ENCODE results near the gene PBX4.

DNA sequence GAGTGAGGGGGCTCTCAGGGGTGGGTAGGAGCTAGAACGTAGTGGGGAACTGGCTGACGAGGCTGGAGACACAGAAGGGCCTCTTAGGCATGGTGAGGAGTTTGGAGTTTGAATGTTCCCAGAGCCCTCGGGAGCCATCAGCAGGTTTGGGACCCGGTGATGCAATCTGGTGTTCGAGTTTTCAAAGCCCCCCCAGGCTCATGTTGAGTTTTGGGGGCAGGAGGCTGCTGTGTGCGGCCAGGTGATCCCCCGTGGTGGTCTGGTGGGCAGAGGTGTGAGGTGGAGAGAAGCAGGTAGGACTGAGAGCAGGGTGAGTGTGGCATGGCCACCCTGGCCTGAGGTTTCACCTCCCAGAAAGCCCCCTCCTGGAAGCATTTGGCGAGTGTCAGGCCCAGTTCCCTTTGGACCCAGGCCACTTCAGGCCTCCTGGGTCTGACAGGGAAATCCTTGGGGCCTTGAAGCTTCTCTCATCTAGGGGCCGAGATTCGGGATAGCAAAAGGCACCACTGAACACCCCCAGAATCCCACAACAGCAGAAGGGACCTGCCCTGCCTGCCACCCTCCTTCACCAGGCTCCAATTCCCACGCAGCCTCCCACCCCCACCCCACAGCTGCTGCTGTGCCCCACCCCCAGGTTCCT, 88.6 kb downstream of the PBX4 start:
- TF ChIP-seq, protein P1, sequence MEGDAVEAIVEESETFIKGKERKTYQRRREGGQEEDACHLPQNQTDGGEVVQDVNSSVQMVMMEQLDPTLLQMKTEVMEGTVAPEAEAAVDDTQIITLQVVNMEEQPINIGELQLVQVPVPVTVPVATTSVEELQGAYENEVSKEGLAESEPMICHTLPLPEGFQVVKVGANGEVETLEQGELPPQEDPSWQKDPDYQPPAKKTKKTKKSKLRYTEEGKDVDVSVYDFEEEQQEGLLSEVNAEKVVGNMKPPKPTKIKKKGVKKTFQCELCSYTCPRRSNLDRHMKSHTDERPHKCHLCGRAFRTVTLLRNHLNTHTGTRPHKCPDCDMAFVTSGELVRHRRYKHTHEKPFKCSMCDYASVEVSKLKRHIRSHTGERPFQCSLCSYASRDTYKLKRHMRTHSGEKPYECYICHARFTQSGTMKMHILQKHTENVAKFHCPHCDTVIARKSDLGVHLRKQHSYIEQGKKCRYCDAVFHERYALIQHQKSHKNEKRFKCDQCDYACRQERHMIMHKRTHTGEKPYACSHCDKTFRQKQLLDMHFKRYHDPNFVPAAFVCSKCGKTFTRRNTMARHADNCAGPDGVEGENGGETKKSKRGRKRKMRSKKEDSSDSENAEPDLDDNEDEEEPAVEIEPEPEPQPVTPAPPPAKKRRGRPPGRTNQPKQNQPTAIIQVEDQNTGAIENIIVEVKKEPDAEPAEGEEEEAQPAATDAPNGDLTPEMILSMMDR (conservative IDR thresholded peaks at IDR 0.05; ENCODE audit: low read depth in 2 of 2): no peak
- no peak for TF ChIP-seq EZH2phosphoT487 (IDR thresholded peaks at IDR 0.05; ENCODE audit: unreplicated experiment)
- TF ChIP-seq, protein P2, sequence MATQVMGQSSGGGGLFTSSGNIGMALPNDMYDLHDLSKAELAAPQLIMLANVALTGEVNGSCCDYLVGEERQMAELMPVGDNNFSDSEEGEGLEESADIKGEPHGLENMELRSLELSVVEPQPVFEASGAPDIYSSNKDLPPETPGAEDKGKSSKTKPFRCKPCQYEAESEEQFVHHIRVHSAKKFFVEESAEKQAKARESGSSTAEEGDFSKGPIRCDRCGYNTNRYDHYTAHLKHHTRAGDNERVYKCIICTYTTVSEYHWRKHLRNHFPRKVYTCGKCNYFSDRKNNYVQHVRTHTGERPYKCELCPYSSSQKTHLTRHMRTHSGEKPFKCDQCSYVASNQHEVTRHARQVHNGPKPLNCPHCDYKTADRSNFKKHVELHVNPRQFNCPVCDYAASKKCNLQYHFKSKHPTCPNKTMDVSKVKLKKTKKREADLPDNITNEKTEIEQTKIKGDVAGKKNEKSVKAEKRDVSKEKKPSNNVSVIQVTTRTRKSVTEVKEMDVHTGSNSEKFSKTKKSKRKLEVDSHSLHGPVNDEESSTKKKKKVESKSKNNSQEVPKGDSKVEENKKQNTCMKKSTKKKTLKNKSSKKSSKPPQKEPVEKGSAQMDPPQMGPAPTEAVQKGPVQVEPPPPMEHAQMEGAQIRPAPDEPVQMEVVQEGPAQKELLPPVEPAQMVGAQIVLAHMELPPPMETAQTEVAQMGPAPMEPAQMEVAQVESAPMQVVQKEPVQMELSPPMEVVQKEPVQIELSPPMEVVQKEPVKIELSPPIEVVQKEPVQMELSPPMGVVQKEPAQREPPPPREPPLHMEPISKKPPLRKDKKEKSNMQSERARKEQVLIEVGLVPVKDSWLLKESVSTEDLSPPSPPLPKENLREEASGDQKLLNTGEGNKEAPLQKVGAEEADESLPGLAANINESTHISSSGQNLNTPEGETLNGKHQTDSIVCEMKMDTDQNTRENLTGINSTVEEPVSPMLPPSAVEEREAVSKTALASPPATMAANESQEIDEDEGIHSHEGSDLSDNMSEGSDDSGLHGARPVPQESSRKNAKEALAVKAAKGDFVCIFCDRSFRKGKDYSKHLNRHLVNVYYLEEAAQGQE (IDR thresholded peaks at IDR 0.05; ENCODE audit: unreplicated experiment): no peak
- no peak for TF ChIP-seq POLR2AphosphoS5 (IDR thresholded peaks at IDR 0.05; ENCODE audit: low read depth)
- no peak for TF ChIP-seq JUNB (IDR thresholded peaks at IDR 0.05; ENCODE audit: unreplicated experiment)
- no peak for TF ChIP-seq EZH2 (IDR thresholded peaks at IDR 0.05; ENCODE audit: low read depth, unreplicated experiment)

Measured in GM23338 (cell line).